Left lung (tissue), 10 donors: ENCODE results near the gene VMAC. TPM values are rescaled to one million over a fixed set of nuclear protein-coding genes. Genes with fewer than 3 reads are reported as not detected.

ENCODE experiments used
- ATAC-seq: fragments of 200-7000 bp; cut with Tn5 transposase; one replicate; pipeline ENCODE4 v1.9.1; 2020; ENCODE audit warnings: moderate library complexity
- DNase-seq, 4 donors: peaks; one replicate each; pipeline ENCODE4 v3.0.0-alpha.2; 2013 to 2020
- H3K27ac ChIP-seq, 2 donors: fragments of 200-600 bp; sonication (generic) in 1 of 2; one replicate each; pipeline versions ENCODE4 v1.5.0 to v1.8.0; 2020 to 2021
- H3K27me3 ChIP-seq, 2 donors: fragments of 200-600 bp; sonication (generic) in 1 of 2; one replicate each; pipeline versions ENCODE4 v1.5.0 to v1.8.0; 2020 to 2021
- H3K36me3 ChIP-seq, 2 donors: fragments of 200-600 bp; sonication (generic) in 1 of 2; one replicate each; pipeline versions ENCODE4 v1.5.0 to v1.8.0; 2020 to 2021
- H3K4me1 ChIP-seq, 2 donors: fragments of 200-600 bp; one replicate each; pipeline ENCODE4 v1.8.0; 2021
- H3K4me3 ChIP-seq, 2 donors: fragments of 200-600 bp; sonication (generic) in 1 of 2; one replicate each; pipeline versions ENCODE4 v1.5.0 to v1.8.0; 2020 to 2021; ENCODE audit warnings: mild to moderate bottlenecking in 1 of 2
- H3K9me3 ChIP-seq, 2 donors: fragments of 200-600 bp; sonication (generic) in 1 of 2; one replicate each; pipeline versions ENCODE4 v1.5.0 to v1.8.0; 2020 to 2021
- CTCF ChIP-seq, 2 donors: fragments of 200-600 bp; sonication (generic) in 1 of 2; IDR thresholded peaks; one replicate each; pipeline versions ENCODE4 v1.5.0 to v1.8.0; 2021; ENCODE audit warnings: antibody characterized with exemption in 2 of 2
- intact Hi-C, 2 donors: fragments of 100-400 bp; cut with DNase I; formaldehyde crosslinking; loops; one replicate each; pipeline versions ENCODE4 v1.11.2 to v1.14.2; 2022
- polyA plus RNA-seq, 6 donors: library from polyadenylated mRNA; unstranded; fragments of 120-200 nt; gene quantifications; one replicate each; pipeline ENCODE4 v1.2.1, GENCODE V29; 2013; ENCODE audit not compliant: insufficient read length in 6 of 6
- total RNA-seq, 2 donors: library from RNA; stranded (reverse); fragmentation: NEBNext Ultra II Directional; extraction: Animal tissue kit (Norgen Biotek cat#: 25700); gene quantifications; one replicate each; pipeline ENCODE4 v1.2.1, GENCODE V29; 2021
- donor health status: DM: no; HTN: yes; CAD: no.
- donor health status: DM: no; HTN: no; CAD: no.

The VMAC gene
- total and polyA plus RNA-seq, 8 donors: 5.0 to 10.4 (median 8.5) TPM

- intact Hi-C loops: no loop called here
- no peak for TF ChIP-seq CTCF (IDR thresholded peaks at IDR 0.05)
- no peaks in the 10 kb centered on the region for H3K9me3 ChIP-seq
- H3K27ac ChIP-seq: no peak overlapping the region
- ATAC-seq (no peak), DNase-seq (no peak)
- H3K27me3 ChIP-seq: peaks cover 0 to 26% of the 10 kb centered on the region in 2 donors
- no peak overlapping the region for H3K4me3 ChIP-seq
- H3K4me1 ChIP-seq: peaks cover 0 to 5% of the 10 kb centered on the region in 2 donors
- H3K36me3 ChIP-seq: peaks cover 0 to 40% of the 10 kb centered on the region in 2 donors
Measured at GRCh38 chr19:5895409-5895808, 9.3 kb upstream of the VMAC start.

GRCh38 chr19:5895890-5896289, 8.8 kb upstream of the VMAC start:
- peaks cover 0 to 21% of the 10 kb centered on the region in 2 donors for H3K27me3 ChIP-seq
- DNase-seq: peak in 1 of 4 donors; percentile 75
- no peak overlapping the region for H3K4me3 ChIP-seq
- no peak for ATAC-seq
- TF ChIP-seq CTCF (IDR thresholded peaks at IDR 0.05): no peak
- H3K9me3 ChIP-seq: no peaks in the 10 kb centered on the region
- H3K36me3 ChIP-seq: peaks cover 0 to 44% of the 10 kb centered on the region in 2 donors
- no peak overlapping the region for H3K27ac ChIP-seq
- intact Hi-C loops: no loop called here
- peaks cover under 1 to 5% of the 10 kb centered on the region in 2 donors for H3K4me1 ChIP-seq

- ATAC-seq (no peak), DNase-seq (peak in 1 of 4 donors; percentile 72)
- Histone ChIP-seq H3K36me3 (peaks cover 0 to 49% of the 10 kb centered on the region in 2 donors), H3K4me3 (no peak overlapping the region), H3K9me3 (no peaks in the 10 kb centered on the region), H3K27me3 (peaks cover 0 to 15% of the 10 kb centered on the region in 2 donors), H3K27ac (no peak overlapping the region), H3K4me1 (peaks cover 5 to 7% of the 10 kb centered on the region in 2 donors)
- intact Hi-C loops: no loop called here
- no peak for TF ChIP-seq CTCF (IDR thresholded peaks at IDR 0.05)
Measured at GRCh38 chr19:5896365-5897076, 8.2 kb upstream of the VMAC start.

- Histone ChIP-seq H3K4me1 (peaks cover 1 to 14% of the 10 kb centered on the region in 2 donors), H3K27ac (no peak overlapping the region), H3K4me3 (no peak overlapping the region), H3K27me3 (peaks cover 0 to 7% of the 10 kb centered on the region in 2 donors), H3K36me3 (peaks cover 0 to 49% of the 10 kb centered on the region in 2 donors), H3K9me3 (no peaks in the 10 kb centered on the region)
- intact Hi-C loops: no loop called here
- DNase-seq: peak in 1 of 4 donors; percentile 76
- ATAC-seq: no peak
- TF ChIP-seq CTCF (IDR thresholded peaks at IDR 0.05): no peak
Measured at GRCh38 chr19:5897189-5897969, 7.3 kb upstream of the VMAC start.
